Stomach (tissue), 4 donors: ENCODE data around the gene CEP112.

Experiments
- EP300 ChIP-seq: sonication (generic); formaldehyde crosslinking; IDR thresholded peaks from one replicate; pipeline ENCODE4 v1.6.1; 2017; ENCODE audit warnings: antibody characterized with exemption
- POLR2A ChIP-seq, 4 donors: fragments of 450-650 bp; IDR thresholded peaks; one replicate each; pipeline ENCODE4 v1.6.1; 2016; ENCODE audit warnings: antibody characterized with exemption in 4 of 4, control low read depth in 2 of 4, mild to moderate bottlenecking in 1 of 4, moderate library complexity in 1 of 4
- POLR2AphosphoS5 ChIP-seq, 3 donors: sonication (generic); formaldehyde crosslinking; IDR thresholded peaks; one replicate each; pipeline ENCODE4 v1.6.1; 2016; ENCODE audit warnings: antibody characterized with exemption in 3 of 3
- TF ChIP-seq, protein P1 (sequence below), 7 experiments: fragments of 450-650 bp in 4 of 7; fragments of 200-600 bp in 3 of 7; sonication (generic) in 3 of 7; IDR thresholded peaks; one replicate each; pipeline ENCODE4 v1.5.1; 2016 to 2019; ENCODE audit warnings: antibody characterized with exemption in 7 of 7, control low read depth in 2 of 7, mild to moderate bottlenecking in 1 of 7

DNA sequence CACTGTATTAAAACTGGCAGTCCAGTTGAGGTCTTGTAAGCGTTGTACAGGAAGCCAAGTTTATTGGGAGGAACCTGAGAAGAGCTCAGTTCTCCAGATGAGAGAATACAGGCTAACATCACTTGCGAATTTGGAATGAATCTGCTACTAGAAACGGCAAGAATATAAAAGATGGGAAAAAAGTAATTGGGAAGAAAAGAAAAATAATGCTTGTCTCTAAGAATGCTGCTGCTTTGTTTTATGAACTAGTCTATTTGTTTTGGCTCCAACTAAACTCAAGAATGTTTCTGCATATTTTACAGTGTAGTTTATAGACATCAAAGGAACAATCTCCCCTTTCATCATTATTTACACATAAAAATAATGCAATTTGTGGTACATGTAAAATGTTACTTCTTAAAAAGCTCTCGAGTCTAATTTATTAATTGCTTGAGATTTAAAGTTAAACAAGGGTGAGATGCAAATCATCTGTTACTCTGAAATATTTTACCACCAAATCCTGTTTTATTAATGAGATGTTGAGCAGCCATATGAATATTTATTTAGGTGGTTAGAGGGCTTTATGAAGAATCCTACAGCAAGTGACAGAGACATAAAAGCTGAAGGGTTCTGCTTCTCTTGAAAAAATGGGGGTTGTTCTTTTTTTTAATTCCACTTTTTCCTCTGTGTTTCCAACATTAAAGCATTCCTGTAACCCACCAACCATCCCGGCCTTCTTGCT is 468.3 kb downstream of the CEP112 start:
- no peak for TF ChIP-seq POLR2AphosphoS5 (IDR thresholded peaks at IDR 0.05)
- TF ChIP-seq, protein P1, sequence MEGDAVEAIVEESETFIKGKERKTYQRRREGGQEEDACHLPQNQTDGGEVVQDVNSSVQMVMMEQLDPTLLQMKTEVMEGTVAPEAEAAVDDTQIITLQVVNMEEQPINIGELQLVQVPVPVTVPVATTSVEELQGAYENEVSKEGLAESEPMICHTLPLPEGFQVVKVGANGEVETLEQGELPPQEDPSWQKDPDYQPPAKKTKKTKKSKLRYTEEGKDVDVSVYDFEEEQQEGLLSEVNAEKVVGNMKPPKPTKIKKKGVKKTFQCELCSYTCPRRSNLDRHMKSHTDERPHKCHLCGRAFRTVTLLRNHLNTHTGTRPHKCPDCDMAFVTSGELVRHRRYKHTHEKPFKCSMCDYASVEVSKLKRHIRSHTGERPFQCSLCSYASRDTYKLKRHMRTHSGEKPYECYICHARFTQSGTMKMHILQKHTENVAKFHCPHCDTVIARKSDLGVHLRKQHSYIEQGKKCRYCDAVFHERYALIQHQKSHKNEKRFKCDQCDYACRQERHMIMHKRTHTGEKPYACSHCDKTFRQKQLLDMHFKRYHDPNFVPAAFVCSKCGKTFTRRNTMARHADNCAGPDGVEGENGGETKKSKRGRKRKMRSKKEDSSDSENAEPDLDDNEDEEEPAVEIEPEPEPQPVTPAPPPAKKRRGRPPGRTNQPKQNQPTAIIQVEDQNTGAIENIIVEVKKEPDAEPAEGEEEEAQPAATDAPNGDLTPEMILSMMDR (IDR thresholded peaks at IDR 0.05): no peak
- TF ChIP-seq EP300: no peak
- no peak for TF ChIP-seq POLR2A (IDR thresholded peaks at IDR 0.05)
